ENCODE results near the gene MIS18A.
A peak's percentile ranks its signal among the peaks of the same experiment; 100 is the strongest.

The MIS18A gene

DNA sequence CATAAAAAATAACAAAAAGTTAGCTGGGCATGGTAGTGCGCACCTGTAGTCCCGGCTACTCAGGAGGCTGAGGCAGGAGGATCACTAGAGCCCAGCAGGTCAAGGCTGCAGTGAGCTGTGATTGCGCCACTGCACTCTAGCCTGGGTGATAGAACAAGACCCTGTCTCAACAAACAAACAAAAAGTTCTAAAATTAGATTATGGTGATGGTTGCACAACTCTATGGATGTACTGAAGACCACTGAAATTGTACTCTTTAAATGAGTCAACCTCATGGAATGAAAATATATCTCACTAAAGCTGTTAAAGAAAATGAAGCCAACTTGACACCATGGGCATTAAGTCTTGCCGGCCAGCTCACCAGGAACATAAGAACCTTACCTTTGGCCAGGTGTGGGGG lies 28.9 kb upstream of the MIS18A start:
- H3K9me3 ChIP-seq (replicated peaks; ENCODE audit: insufficient read depth, low read length): no peaks in the 10 kb centered on the region
- no peak overlapping the region for H3K9ac ChIP-seq (ENCODE audit: low read length)
- H4K20me1 ChIP-seq (ENCODE audit: insufficient read depth, low read length): no peaks in the 10 kb centered on the region
- H3K79me2 ChIP-seq (ENCODE audit: low read length): no peaks in the 10 kb centered on the region
- H3K4me3 ChIP-seq (ENCODE audit: low read length): no peak overlapping the region
- no peaks in the 10 kb centered on the region for H3K4me1 ChIP-seq (ENCODE audit: low read length)
- H3K4me2 ChIP-seq (ENCODE audit: low read depth, low read length): no peak overlapping the region
- no peak overlapping the region for H2AFZ ChIP-seq (ENCODE audit: low read length)
- no peaks in the 10 kb centered on the region for H3K9me2 ChIP-seq (replicated peaks; ENCODE audit: insufficient read depth, low read length)
- H3K36me3 ChIP-seq (replicated peaks; ENCODE audit: insufficient read depth, low read length): no peaks in the 10 kb centered on the region
- H3K27ac ChIP-seq (ENCODE audit: low read length): no peak overlapping the region
- DNase-seq: no peak
- no peaks in the 10 kb centered on the region for H3K27me3 ChIP-seq (replicated peaks; ENCODE audit: insufficient read depth, low read length)
- no peaks in the 10 kb centered on the region for H3F3A ChIP-seq (ENCODE audit: insufficient read depth, low read length)
- TF ChIP-seq EZH2phosphoT487 (IDR thresholded peaks at IDR 0.05; ENCODE audit: low read length): no peak
- TF ChIP-seq, protein P1, sequence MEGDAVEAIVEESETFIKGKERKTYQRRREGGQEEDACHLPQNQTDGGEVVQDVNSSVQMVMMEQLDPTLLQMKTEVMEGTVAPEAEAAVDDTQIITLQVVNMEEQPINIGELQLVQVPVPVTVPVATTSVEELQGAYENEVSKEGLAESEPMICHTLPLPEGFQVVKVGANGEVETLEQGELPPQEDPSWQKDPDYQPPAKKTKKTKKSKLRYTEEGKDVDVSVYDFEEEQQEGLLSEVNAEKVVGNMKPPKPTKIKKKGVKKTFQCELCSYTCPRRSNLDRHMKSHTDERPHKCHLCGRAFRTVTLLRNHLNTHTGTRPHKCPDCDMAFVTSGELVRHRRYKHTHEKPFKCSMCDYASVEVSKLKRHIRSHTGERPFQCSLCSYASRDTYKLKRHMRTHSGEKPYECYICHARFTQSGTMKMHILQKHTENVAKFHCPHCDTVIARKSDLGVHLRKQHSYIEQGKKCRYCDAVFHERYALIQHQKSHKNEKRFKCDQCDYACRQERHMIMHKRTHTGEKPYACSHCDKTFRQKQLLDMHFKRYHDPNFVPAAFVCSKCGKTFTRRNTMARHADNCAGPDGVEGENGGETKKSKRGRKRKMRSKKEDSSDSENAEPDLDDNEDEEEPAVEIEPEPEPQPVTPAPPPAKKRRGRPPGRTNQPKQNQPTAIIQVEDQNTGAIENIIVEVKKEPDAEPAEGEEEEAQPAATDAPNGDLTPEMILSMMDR (IDR thresholded peaks at IDR 0.05; ENCODE audit: low read length): no peak
- TF ChIP-seq EZH2 (optimal IDR thresholded peaks at IDR 0.05; ENCODE audit: low read depth, low read length): no peak

DNA sequence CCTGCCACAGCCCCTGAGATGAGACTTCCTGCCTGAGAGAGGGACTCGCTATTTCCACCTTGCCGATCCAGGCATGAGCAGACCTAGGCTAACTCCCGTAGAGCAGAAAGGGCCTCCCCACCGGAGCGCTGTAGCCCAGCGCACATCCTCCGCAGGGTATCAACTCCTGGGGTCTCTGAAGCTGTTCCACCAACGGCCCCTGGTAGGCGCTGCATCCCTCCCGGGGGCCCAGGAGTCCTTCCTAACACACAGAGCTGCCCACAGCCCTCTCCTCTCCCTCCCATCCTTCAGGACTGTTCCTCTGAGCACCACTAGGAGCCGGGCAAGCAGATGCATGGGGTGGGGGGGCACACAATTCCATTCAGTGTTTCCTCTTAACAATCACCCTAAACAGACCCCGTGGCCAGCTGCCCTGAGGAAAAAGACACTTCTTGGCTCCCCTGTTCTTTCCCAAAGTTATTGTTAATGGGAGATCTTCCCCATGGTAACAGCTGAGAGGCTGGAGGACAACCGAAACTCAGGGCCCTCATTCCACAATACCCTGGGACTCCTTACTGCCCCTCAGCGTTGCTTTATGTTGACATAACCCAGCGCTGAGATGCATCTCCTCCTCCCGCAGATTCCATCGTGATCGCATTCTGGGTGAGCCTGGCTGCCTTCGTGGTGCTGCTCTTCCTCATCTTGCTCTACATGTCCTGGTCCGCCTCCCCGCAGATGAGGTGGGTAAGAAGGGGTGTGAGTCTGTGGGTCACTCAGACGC lies 27.4 kb upstream of the MIS18A start:
- H3F3A ChIP-seq (ENCODE audit: insufficient read depth, low read length): no peaks in the 10 kb centered on the region
- no peak overlapping the region for H3K9ac ChIP-seq (ENCODE audit: low read length)
- no peak overlapping the region for H2AFZ ChIP-seq (ENCODE audit: low read length)
- no peak overlapping the region for H3K4me3 ChIP-seq (ENCODE audit: low read length)
- H3K27ac ChIP-seq (ENCODE audit: low read length): no peak overlapping the region
- no peaks in the 10 kb centered on the region for H4K20me1 ChIP-seq (ENCODE audit: insufficient read depth, low read length)
- no peaks in the 10 kb centered on the region for H3K27me3 ChIP-seq (replicated peaks; ENCODE audit: insufficient read depth, low read length)
- no peaks in the 10 kb centered on the region for H3K36me3 ChIP-seq (replicated peaks; ENCODE audit: insufficient read depth, low read length)
- no peaks in the 10 kb centered on the region for H3K4me1 ChIP-seq (ENCODE audit: low read length)
- H3K9me3 ChIP-seq (replicated peaks; ENCODE audit: insufficient read depth, low read length): no peaks in the 10 kb centered on the region
- no peak for DNase-seq
- H3K9me2 ChIP-seq (replicated peaks; ENCODE audit: insufficient read depth, low read length): no peaks in the 10 kb centered on the region
- H3K79me2 ChIP-seq (ENCODE audit: low read length): no peaks in the 10 kb centered on the region
- no peak overlapping the region for H3K4me2 ChIP-seq (ENCODE audit: low read depth, low read length)
- TF ChIP-seq, protein P1 (IDR thresholded peaks at IDR 0.05; ENCODE audit: low read length): peak; percentile 12; the same call in 1 of the 2 replicates
- TF ChIP-seq EZH2 (optimal IDR thresholded peaks at IDR 0.05; ENCODE audit: low read depth, low read length): no peak

DNA sequence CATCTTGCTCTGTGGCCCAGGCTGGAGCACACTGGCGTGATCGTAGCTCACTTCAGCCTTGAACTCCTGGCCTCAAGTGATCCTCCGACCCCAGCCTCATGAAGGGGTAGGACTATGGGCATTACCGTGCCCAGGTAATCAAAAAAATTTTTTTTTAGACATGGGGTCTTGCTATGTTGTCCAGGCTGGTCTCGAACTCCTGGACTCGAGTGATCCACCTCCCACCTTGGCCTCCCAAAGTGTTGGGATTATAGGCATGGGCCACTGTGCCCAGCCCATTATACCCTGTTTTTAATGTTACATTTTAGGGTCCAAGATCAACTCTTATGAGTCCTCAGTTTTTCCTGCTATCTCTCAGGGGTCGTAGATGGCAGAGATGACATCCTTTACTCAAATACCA lies 26.1 kb upstream of the MIS18A start:
- H3K9ac ChIP-seq (ENCODE audit: low read length): no peak overlapping the region
- TF ChIP-seq, protein P1 (IDR thresholded peaks at IDR 0.05; ENCODE audit: low read length): no peak
- TF ChIP-seq EZH2 (optimal IDR thresholded peaks at IDR 0.05; ENCODE audit: low read depth, low read length) (no peak), EZH2phosphoT487 (IDR thresholded peaks at IDR 0.05; ENCODE audit: low read length) (no peak)
- no peaks in the 10 kb centered on the region for H3K79me2 ChIP-seq (ENCODE audit: low read length)
- no peaks in the 10 kb centered on the region for H3K4me1 ChIP-seq (ENCODE audit: low read length)
- no peak overlapping the region for H2AFZ ChIP-seq (ENCODE audit: low read length)
- H3K27me3 ChIP-seq (replicated peaks; ENCODE audit: insufficient read depth, low read length): no peaks in the 10 kb centered on the region
- no peak overlapping the region for H3K4me2 ChIP-seq (ENCODE audit: low read depth, low read length)
- no peaks in the 10 kb centered on the region for H4K20me1 ChIP-seq (ENCODE audit: insufficient read depth, low read length)
- H3K9me3 ChIP-seq (replicated peaks; ENCODE audit: insufficient read depth, low read length): no peaks in the 10 kb centered on the region
- H3K4me3 ChIP-seq (ENCODE audit: low read length): no peak overlapping the region
- H3K27ac ChIP-seq (ENCODE audit: low read length): no peak overlapping the region
- no peaks in the 10 kb centered on the region for H3F3A ChIP-seq (ENCODE audit: insufficient read depth, low read length)
- no peaks in the 10 kb centered on the region for H3K36me3 ChIP-seq (replicated peaks; ENCODE audit: insufficient read depth, low read length)
- H3K9me2 ChIP-seq (replicated peaks; ENCODE audit: insufficient read depth, low read length): no peaks in the 10 kb centered on the region
- DNase-seq: no peak

Data from MM.1S (cell line).